ENCODE measurements around the gene C3orf20. TPM values are rescaled to one million over a fixed set of nuclear protein-coding genes. Genes with fewer than 3 reads are reported as not detected.
A peak's percentile ranks its signal among the peaks of the same experiment; 100 is the strongest.

The C3orf20 gene
- total and polyA plus RNA-seq, 2 experiments from 2014 or later, result not detected

- no peak for TF ChIP-seq ZNF462 (CRISPR knock-in tag; IDR thresholded peaks at IDR 0.05)
Observed at GRCh38 chr3:14740983-14741382, 66.0 kb downstream of the C3orf20 start (continued).

GRCh38 chr3:14741510-14741909, 66.6 kb downstream of the C3orf20 start:
- Histone ChIP-seq H4K20me1 (replicated peaks; ENCODE audit: insufficient read depth) (no peaks in the 10 kb centered on the region), H3F3A (replicated peaks; ENCODE audit: low read depth) (no peaks in the 10 kb centered on the region), H2AFZ (0 out of 2 replicates have a peak overlapping the region, but pooled peaks have one; percentile 23), H3K4me2 (no peak overlapping the region), H3K36me3 (ENCODE audit: insufficient read depth) (no peaks in the 10 kb centered on the region), H3K27me3 (ENCODE audit: insufficient read depth) (no peaks in the 10 kb centered on the region), H3K4me1 (ENCODE audit: insufficient read depth) (no peaks in the 10 kb centered on the region), H3K9me2 (ENCODE audit: insufficient read depth) (no peaks in the 10 kb centered on the region), H3K79me2 (replicated peaks; ENCODE audit: insufficient read depth) (no peaks in the 10 kb centered on the region), H3K4me3 (no peak overlapping the region), H3K27ac (ENCODE audit: low read depth) (no peak overlapping the region)
- H3K27ac Mint-ChIP-seq, result no peak overlapping the region
- H3K4me3 Mint-ChIP-seq, result no peak overlapping the region
- peaks cover 15% of the 10 kb centered on the region for H3K9me3 Mint-ChIP-seq
- no peaks in the 10 kb centered on the region for H3K4me1 Mint-ChIP-seq
- H3K27me3 Mint-ChIP-seq (ENCODE audit: insufficient read depth, low read depth, poor library complexity), result no peaks in the 10 kb centered on the region
- DNase-seq (ENCODE audit: low spot score) (no peak), ATAC-seq (no peak)
- no peak for TF ChIP-seq CTCF (conservative IDR thresholded peaks at IDR 0.05; ENCODE audit: low read depth in 2 of 2)
- H3K36me3 Mint-ChIP-seq (ENCODE audit: low read depth), result 0 out of 3 replicates have a peak, but pooled peaks cover 3% of the 10 kb centered on the region
